WTC11 (cell line): Measurements from ENCODE around the gene STXBP6. TPM values are rescaled to one million over a fixed set of nuclear protein-coding genes. Genes with fewer than 3 reads are reported as not detected.

ENCODE experiments used
- ATAC-seq: fragments of 200-7000 bp; cut with Tn5 transposase; 2 replicates; pipeline ENCODE4 v1.10.0; 2021; ENCODE audit warnings: mild to moderate bottlenecking, moderate library complexity
- CTCF ChIA-PET: fragments of 300-600 bp; sonication (Branson Sonifier 250); formaldehyde crosslinking; loops from one replicate; lab custom pipeline; 2021; ENCODE audit warnings: antibody characterized with exemption; lab: Charles Lee
- POLR2A ChIA-PET: fragments of 350-600 bp; sonication (Branson Sonifier 250); formaldehyde crosslinking; loops from one replicate; lab custom pipeline; 2021; ENCODE audit warnings: antibody characterized with exemption; lab: Charles Lee
- DNase-seq: peaks from one replicate; pipeline ENCODE4 v3.0.0; 2021; ENCODE audit warnings: low spot score
- H3K27ac Mint-ChIP-seq: 2 replicates; pipeline ENCODE4 v1.8.0; 2021; ENCODE audit warnings: mixed read lengths
- H3K27me3 Mint-ChIP-seq: 2 replicates; pipeline ENCODE4 v1.8.0; 2021; ENCODE audit warnings: low read depth, mild to moderate bottlenecking, moderate library complexity, mixed read lengths
- H3K36me3 Mint-ChIP-seq: 2 replicates; pipeline ENCODE4 v1.8.0; 2021; ENCODE audit warnings: mixed read lengths
- H3K4me1 Mint-ChIP-seq: 2 replicates; pipeline ENCODE4 v1.8.0; 2022; ENCODE audit warnings: mixed read lengths
- H3K4me3 Mint-ChIP-seq: 2 replicates; pipeline ENCODE4 v1.8.0; 2021; ENCODE audit warnings: mild to moderate bottlenecking, moderate library complexity, mixed read lengths
- H3K9me3 Mint-ChIP-seq: 2 replicates; pipeline ENCODE4 v1.8.0; 2021; ENCODE audit warnings: mixed read lengths
- AR ChIP-seq: fragments of 250-450 bp; sonication (Bioruptor Pico); IDR thresholded peaks from 2 replicates; pipeline ENCODE4 v1.9.0; 2021; ENCODE audit warnings: mild to moderate bottlenecking
- ATF1 ChIP-seq: sonication (generic); formaldehyde crosslinking; IDR thresholded peaks from 2 replicates; pipeline ENCODE4 v1.8.1; 2023; ENCODE audit warnings: mild to moderate bottlenecking, moderate library complexity, missing genetic modification reagents
- EMX1 ChIP-seq: fragments of 250-450 bp; sonication (Bioruptor Pico); IDR thresholded peaks from 2 replicates; pipeline ENCODE4 v1.8.0; 2021; ENCODE audit warnings: mild to moderate bottlenecking
- ETV6 ChIP-seq: sonication (generic); formaldehyde crosslinking; IDR thresholded peaks from 2 replicates; pipeline ENCODE4 v1.8.1; 2022; ENCODE audit warnings: mild to moderate bottlenecking, missing genetic modification reagents
- FOXJ3 ChIP-seq: sonication (generic); formaldehyde crosslinking; IDR thresholded peaks from 2 replicates; pipeline ENCODE4 v1.9.0; 2021; ENCODE audit warnings: missing genetic modification reagents, mild to moderate bottlenecking, borderline replicate concordance
- GTF2I ChIP-seq: fragments of 250-450 bp; sonication (Bioruptor Pico); conservative IDR thresholded peaks from 2 replicates; pipeline ENCODE4 v1.4.0; 2021; ENCODE audit warnings: mild to moderate bottlenecking
- HMGXB4 ChIP-seq: sonication (generic); formaldehyde crosslinking; IDR thresholded peaks from 2 replicates; pipeline ENCODE4 v1.8.1; 2023; ENCODE audit warnings: mild to moderate bottlenecking, moderate library complexity, missing genetic modification reagents
- IRF2 ChIP-seq: sonication (generic); formaldehyde crosslinking; IDR thresholded peaks from 2 replicates; pipeline ENCODE4 v1.8.0; 2022; ENCODE audit warnings: low read depth, missing genetic modification reagents, borderline replicate concordance
- KAT7 ChIP-seq: sonication (generic); formaldehyde crosslinking; IDR thresholded peaks from 2 replicates; pipeline ENCODE4 v1.8.1; 2023; ENCODE audit warnings: missing genetic modification reagents, mild to moderate bottlenecking, borderline replicate concordance
- NFATC4 ChIP-seq: fragments of 250-450 bp; sonication (Bioruptor Pico); IDR thresholded peaks from 2 replicates; pipeline ENCODE4 v1.9.0; 2021; ENCODE audit warnings: mild to moderate bottlenecking
- NR2C2 ChIP-seq: sonication (generic); formaldehyde crosslinking; IDR thresholded peaks from 2 replicates; pipeline ENCODE4 v1.8.0; 2022; ENCODE audit warnings: mild to moderate bottlenecking, missing genetic modification reagents
- PREB ChIP-seq: sonication (generic); formaldehyde crosslinking; IDR thresholded peaks from 2 replicates; pipeline ENCODE4 v1.8.1; 2022; ENCODE audit warnings: mild to moderate bottlenecking, missing genetic modification reagents, moderate library complexity, borderline replicate concordance
- RELA ChIP-seq: sonication (generic); formaldehyde crosslinking; IDR thresholded peaks from 2 replicates; pipeline ENCODE4 v1.8.1; 2022; ENCODE audit warnings: missing genetic modification reagents, mild to moderate bottlenecking, borderline replicate concordance
- RORB ChIP-seq: fragments of 250-450 bp; sonication (Bioruptor Pico); IDR thresholded peaks from 2 replicates; pipeline ENCODE4 v1.9.0; 2021; ENCODE audit warnings: mild to moderate bottlenecking
- SMAD3 ChIP-seq: sonication (generic); formaldehyde crosslinking; IDR thresholded peaks from 2 replicates; pipeline ENCODE4 v1.8.0; 2022; ENCODE audit warnings: missing genetic modification reagents, mild to moderate bottlenecking, borderline replicate concordance
- TEAD1 ChIP-seq: sonication (generic); formaldehyde crosslinking; IDR thresholded peaks from 2 replicates; pipeline ENCODE4 v1.8.0; 2022; ENCODE audit warnings: mild to moderate bottlenecking, missing genetic modification reagents
- TP53 ChIP-seq: sonication (generic); formaldehyde crosslinking; IDR thresholded peaks from 2 replicates; pipeline ENCODE4 v1.8.1; 2023; ENCODE audit warnings: mild to moderate bottlenecking, missing genetic modification reagents
- USF1 ChIP-seq: sonication (generic); formaldehyde crosslinking; IDR thresholded peaks from 2 replicates; pipeline ENCODE4 v1.8.0; 2022; ENCODE audit warnings: mild to moderate bottlenecking, missing genetic modification reagents
- ZNF232 ChIP-seq: sonication (generic); formaldehyde crosslinking; IDR thresholded peaks from 2 replicates; pipeline ENCODE4 v1.8.0; 2022; ENCODE audit warnings: mild to moderate bottlenecking, missing genetic modification reagents
- ZNF263 ChIP-seq: sonication (generic); formaldehyde crosslinking; IDR thresholded peaks from 2 replicates; pipeline ENCODE4 v1.8.1; 2022; ENCODE audit warnings: low read depth, mild to moderate bottlenecking, moderate library complexity, missing genetic modification reagents
- ZNF317 ChIP-seq: sonication (generic); formaldehyde crosslinking; IDR thresholded peaks from 2 replicates; pipeline ENCODE4 v1.8.1; 2023; ENCODE audit warnings: low read depth, mild to moderate bottlenecking, moderate library complexity, missing genetic modification reagents, borderline replicate concordance
- ZNF425 ChIP-seq: fragments of 250-450 bp; sonication (Bioruptor Pico); conservative IDR thresholded peaks from 2 replicates; pipeline ENCODE4 v1.9.0; 2021; ENCODE audit warnings: mild to moderate bottlenecking
- total RNA-seq: library from RNA; stranded (reverse); gene quantifications from 3 replicates; pipeline ENCODE4 v1.2.3, GENCODE V29; 2021

Gene STXBP6
- total RNA-seq, 1 experiment from 2014 or later, result 4.2 TPM

- no peak for ATAC-seq
- CTCF ChIA-PET, result interaction anchor here (1.7 kb wide), 1 partner anchor 187 kb away, joined by 5 read pairs; no protein-coding TSS in a partner anchor
These were observed 56.3 kb downstream of the STXBP6 start for GRCh38 chr14:24993631-24994030.

GRCh38 chr14:24992624-24993360 is 57.2 kb downstream of the STXBP6 start:
- Mint-ChIP-seq H3K27me3 (no peaks in the 10 kb centered on the region), H3K4me3 (no peak overlapping the region), H3K27ac (no peak overlapping the region), H3K36me3 (no peaks in the 10 kb centered on the region), H3K9me3 (peaks cover under 1% of the 10 kb centered on the region), H3K4me1 (peaks cover 7% of the 10 kb centered on the region)
- POLR2A ChIA-PET, result no interaction called here
- ATAC-seq (no peak), DNase-seq (no peak)
- TF ChIP-seq ATF1 (CRISPR knock-in tag) (no peak), FOXJ3 (CRISPR knock-in tag) (no peak), RELA (no peak), ZNF317 (no peak), ETV6 (no peak), ZNF263 (CRISPR knock-in tag) (no peak)
- CTCF ChIA-PET, result interaction anchor here (2.2 kb wide), 1 partner anchor 186 kb away, joined by 8 read pairs; no protein-coding TSS in a partner anchor

More at GRCh38 chr14:24993631-24994030, 56.3 kb downstream of the STXBP6 start:
- Mint-ChIP-seq H3K36me3 (no peaks in the 10 kb centered on the region), H3K27ac (no peak overlapping the region), H3K4me1 (peaks cover 7% of the 10 kb centered on the region), H3K27me3 (no peaks in the 10 kb centered on the region), H3K4me3 (no peak overlapping the region), H3K9me3 (no peaks in the 10 kb centered on the region)
- no peak for DNase-seq
- POLR2A ChIA-PET, result no interaction called here
- TF ChIP-seq IRF2 (CRISPR knock-in tag) (no peak), RORB (CRISPR knock-in tag) (no peak), AR (CRISPR knock-in tag) (no peak), TP53 (CRISPR knock-in tag) (no peak), USF1 (CRISPR knock-in tag) (no peak), NFATC4 (CRISPR knock-in tag) (no peak), GTF2I (CRISPR knock-in tag) (no peak), NR2C2 (no peak), ZNF232 (CRISPR knock-in tag) (no peak)

GRCh38 chr14:24991821-24992220 is 58.1 kb downstream of the STXBP6 start:
- POLR2A ChIA-PET, result no interaction called here
- Mint-ChIP-seq H3K36me3 (no peaks in the 10 kb centered on the region), H3K27ac (no peak overlapping the region), H3K27me3 (no peaks in the 10 kb centered on the region), H3K4me1 (peaks cover 1% of the 10 kb centered on the region), H3K9me3 (peaks cover 5% of the 10 kb centered on the region), H3K4me3 (no peak overlapping the region)
- DNase-seq (no peak), ATAC-seq (no peak)
- CTCF ChIA-PET, result interaction anchor here (2.2 kb wide), 1 partner anchor 185 kb away, joined by 8 read pairs; no protein-coding TSS in a partner anchor
- TF ChIP-seq KAT7 (CRISPR knock-in tag), result no peak
- no peak for TF ChIP-seq TEAD1 (CRISPR knock-in tag)
- no peak for TF ChIP-seq HMGXB4
- no peak for TF ChIP-seq ZNF425 (CRISPR knock-in tag)
- no peak for TF ChIP-seq SMAD3 (CRISPR knock-in tag)
- TF ChIP-seq EMX1 (CRISPR knock-in tag), result no peak
- TF ChIP-seq USF1 (CRISPR knock-in tag), result no peak
- no peak for TF ChIP-seq NR2C2
- TF ChIP-seq PREB (CRISPR knock-in tag), result no peak
